GM21360 (cell line): ENCODE data around the gene NACC2.

Source experiments
- ATAC-seq: cut with Tn5 transposase; IDR thresholded peaks from one replicate; pipeline ENCODE4 v1.9.1; 2021; ENCODE audit warnings: mild to moderate bottlenecking, moderate library complexity; ENCODE audit not compliant: unreplicated experiment

Gene NACC2

GRCh38 chr9:135985889-135986288 is 109.2 kb downstream of the NACC2 start:
- ATAC-seq: no peak

- no peak for ATAC-seq
Observed at GRCh38 chr9:135985459-135985774, 109.7 kb downstream of the NACC2 start.

DNA sequence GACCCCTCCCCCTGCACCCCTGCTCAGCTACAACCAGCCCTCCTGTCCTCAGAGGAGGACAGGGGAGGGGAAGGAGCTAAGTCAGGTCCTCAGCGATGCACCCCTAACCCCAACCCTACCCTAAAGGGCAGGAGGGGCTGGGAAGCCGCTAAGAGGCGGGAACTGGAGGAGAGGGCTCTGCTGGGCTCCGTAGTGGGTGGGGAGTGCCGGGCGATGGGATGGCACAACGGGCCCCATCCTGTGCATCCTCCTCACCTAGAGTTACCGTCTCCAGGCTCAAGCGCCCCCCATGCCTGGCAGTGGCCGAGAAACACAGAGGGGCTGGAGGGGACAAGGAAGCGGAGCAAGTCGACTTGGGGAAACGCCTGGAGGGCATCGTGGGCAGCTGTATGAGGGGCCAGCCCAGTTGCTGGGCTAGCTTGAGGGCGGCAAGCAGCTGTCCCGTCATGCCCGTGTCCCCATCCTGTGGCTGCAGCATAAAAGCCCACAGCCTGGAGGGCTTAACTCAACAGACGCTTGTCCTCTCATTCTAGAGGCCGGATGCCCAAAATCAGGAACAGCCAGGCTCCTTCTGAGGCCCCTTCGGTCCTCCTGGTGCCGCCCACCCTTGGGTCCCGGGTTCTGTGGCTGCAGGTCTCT is 110.9 kb downstream of the NACC2 start:
- ATAC-seq: no peak

- no peak for ATAC-seq
Observed at GRCh38 chr9:135983208-135984071, 111.6 kb downstream of the NACC2 start.

DNA sequence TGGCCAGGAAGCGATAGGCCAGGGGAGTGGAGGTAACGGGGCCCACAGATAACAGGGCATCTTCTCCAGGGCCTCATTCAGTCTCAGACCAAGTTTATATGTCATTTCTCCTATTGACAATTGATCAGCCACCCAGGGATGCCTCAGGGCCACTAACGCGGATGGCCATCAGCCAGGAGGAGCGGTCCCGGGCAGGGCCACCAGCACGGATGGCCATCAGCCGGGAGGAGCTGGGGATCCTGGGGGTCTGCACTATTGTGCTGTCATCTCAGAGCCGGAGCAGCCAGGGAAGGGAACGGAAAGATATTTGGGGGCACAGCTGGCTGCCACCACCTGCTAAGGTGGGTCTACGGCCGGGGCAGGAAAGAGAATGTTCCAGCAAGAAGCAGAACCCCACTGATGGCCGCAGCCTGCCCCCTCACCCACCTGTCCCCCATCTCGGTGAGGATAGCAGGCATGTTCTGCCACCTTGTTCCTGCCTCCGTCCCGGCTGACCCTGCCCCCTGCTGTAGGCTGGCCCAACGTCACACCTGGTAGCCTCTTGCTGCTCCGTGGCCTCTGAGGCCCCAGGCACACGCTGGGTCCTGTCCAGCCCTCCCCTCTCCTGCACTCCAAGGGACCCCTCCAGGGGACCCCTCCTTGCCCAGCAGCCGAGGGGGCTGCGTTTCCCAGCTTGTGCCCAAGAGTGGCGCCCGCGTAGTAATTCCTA is 112.4 kb downstream of the NACC2 start:
- no peak for ATAC-seq

DNA sequence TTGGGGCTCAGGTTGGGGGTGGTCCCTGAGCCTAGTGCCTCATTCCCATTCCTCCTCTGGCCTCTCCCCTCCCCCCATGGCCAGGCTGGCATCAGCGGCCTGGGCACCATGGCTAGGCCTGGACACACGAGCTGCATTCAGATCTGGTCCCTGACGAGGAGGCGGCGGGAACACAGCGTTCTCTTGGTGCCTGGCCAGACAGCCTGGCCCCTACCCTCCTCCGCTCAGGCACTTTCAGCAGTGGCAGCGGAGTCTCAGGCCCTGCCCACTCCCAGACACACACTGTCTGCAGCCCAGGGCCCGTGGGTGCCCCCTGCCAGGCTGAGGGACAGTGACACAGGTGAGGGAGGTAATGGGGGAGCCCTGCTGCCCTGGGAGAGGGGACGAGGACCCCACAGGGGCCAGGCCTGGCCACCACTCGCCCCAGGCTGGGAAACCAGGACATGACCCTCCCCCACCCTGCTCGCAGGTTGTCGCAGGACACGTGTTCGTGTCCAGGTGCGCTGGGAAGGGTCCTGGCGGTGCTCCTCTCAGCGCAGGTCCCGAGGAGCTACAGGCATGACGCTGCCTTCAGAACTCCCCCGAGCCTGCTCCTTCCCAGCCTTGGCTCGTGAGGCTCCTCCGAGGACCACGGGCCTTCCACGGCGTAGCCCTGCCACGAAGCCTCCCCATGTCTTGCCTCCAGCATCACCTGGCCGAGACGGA is 114.0 kb downstream of the NACC2 start:
- ATAC-seq: no peak

GRCh38 chr9:135979547-135980166 is 115.4 kb downstream of the NACC2 start:
- ATAC-seq: no peak

DNA sequence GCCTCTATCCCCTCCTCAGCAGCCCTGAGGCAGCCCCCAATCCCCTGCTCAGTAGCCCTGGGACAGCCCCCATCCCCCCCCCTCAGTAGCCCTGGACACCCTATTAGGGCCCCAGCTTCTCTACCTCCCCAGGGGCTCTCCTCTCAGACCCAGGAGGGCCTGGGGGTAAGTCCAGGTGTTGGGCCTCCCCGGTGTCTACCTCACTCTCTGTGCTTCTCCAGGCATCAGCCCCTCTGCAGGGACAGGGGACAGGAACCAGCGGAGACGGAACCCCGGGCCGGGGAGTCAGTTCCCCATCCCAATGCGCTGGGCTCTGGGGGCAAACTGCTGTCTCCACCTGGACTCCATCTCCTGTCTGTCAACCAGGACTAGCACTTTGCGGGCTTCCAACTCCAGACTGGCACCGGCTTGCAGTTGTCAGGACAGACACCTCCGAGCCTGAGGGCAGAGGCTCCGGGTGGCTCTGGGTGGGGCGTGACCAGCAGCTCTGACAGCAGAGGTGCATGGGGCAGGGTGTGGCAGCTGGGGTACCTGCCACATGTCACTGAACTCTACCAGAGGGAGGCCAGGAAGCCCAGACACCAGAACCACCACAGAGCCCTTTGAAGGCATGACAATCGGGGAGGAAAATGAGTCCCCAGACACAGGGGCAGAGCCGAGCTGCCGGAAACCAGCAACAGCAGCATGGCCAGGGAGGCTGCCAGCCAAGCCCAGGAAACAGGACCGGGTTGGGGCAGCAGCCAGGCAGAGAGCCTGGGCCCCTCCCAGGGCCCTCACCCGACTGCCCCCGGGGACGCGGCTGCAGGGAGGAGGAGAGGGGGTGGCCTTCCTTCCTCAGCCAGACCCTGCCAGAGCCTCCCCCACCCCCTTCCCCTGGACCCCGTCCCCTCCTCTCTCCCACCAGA is 116.2 kb downstream of the NACC2 start:
- no peak for ATAC-seq

- ATAC-seq: no peak
Observed at GRCh38 chr9:135976944-135977343, 118.1 kb downstream of the NACC2 start.

DNA sequence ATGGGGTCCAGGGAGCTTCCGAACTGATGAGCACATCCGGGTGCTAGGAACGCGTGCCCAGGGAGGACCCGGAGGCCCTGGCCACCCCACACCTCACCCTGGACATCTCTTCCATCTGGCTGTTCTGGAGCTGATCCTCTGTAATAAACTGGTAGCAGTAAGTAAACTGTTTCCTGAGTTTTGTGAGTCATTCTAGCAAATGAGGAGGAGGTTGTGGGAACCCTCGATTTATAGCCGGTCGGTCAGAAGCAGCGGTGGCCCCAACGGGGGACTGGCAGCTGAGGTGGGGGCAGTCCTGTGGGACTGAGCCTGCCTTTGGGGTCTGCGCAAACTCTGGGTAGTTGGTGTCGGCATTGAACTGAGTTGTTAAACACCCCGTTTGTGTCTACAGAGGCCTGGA is 118.6 kb downstream of the NACC2 start:
- ATAC-seq: no peak

GRCh38 chr9:135975834-135976233 is 119.3 kb downstream of the NACC2 start:
- no peak for ATAC-seq

DNA sequence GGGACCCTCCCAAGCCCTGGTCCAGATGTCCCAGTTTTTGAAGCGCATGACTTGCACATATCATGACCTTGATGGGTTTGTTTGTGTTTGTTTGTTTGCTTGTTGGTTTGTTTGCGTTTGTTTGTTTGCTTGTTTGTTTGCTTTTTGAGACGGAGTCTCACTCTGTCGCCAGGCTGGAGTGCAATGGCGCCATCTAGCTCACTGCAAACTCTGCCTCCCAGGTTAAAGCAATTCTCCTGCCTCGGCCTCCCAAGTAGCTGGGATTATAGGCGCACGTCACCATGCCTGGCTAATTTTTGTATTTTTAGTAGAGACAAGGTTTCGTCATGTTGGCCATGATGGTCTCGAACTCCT is 120.9 kb downstream of the NACC2 start:
- ATAC-seq: no peak

DNA sequence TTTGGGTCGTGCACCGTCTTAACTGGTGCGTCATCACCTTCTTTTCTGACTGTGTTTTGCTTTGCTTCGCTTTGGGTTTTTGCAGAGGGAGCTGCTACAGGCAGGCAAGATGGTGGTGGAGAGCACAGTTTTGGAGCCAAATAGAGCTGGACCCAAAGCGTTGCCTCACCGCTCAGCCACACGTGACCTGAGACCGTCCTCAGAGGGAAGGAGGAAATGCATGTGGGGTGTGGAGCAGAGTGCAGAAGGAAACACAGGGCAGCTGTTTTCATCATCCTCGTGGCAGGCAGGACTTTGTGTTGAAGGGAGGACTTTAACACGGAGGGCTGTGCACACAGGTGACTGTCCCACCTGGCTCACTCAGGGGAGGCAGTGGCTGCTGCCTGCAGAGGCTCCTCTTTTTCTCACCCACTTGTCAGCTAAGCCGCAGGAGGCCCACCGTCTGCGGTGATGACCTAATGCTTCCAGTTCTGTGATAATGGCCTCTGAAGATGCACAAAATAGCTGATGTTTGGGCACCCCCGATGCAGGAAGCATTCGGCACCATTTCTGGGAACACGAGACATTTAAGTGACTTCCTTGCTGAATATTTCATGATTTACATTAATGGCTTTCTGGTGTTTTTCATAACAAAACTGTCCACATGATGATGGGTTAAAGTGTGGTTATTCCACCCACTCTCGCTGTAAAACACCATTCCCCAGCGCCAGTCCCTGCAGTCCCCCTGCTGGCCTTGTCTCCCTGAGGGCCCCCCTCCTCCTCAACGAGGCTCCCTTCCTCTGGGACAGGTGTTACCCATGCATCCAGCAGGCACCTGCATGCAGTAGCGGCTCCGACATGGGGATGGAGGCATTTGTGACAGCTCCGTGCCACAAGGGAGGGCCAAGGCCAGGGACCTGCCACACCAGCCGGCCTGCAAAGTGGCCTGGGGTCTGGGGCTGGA is 121.5 kb downstream of the NACC2 start:
- ATAC-seq: no peak

GRCh38 chr9:135971892-135972291 is 123.2 kb downstream of the NACC2 start:
- no peak for ATAC-seq

DNA sequence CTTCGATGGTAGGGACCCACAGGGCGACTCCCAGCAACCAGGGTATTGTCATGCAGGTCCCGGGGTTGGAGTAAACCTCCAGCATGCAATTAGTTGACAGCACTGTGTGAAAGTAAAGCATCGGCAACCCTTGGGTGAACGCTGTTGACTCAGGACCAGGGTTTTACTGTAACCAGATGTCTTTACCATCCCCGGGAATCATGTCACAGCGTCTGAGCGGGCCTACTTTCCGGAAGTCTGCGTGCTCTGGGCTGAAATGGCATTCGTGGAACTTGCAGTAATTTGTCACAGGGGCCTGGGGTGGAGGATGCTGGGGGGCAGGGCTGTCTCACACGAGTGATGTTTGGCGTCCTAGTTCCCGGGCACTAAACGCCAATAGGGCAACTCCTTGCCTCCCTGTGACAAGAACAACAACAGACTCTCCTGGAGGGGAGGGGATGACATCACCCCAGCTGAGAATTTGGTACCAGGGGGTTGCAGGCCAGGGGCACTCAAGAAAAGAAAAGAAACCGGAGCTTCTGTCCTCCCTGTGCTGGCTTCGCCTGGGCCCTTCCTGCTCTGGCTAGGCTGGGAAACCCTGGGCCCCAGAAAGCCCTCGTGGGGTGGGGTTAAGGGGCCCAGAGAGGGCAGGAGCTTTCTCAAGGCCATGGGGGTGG is 123.8 kb downstream of the NACC2 start:
- ATAC-seq: no peak

GRCh38 chr9:135970128-135970815 is 124.8 kb downstream of the NACC2 start:
- ATAC-seq: no peak

DNA sequence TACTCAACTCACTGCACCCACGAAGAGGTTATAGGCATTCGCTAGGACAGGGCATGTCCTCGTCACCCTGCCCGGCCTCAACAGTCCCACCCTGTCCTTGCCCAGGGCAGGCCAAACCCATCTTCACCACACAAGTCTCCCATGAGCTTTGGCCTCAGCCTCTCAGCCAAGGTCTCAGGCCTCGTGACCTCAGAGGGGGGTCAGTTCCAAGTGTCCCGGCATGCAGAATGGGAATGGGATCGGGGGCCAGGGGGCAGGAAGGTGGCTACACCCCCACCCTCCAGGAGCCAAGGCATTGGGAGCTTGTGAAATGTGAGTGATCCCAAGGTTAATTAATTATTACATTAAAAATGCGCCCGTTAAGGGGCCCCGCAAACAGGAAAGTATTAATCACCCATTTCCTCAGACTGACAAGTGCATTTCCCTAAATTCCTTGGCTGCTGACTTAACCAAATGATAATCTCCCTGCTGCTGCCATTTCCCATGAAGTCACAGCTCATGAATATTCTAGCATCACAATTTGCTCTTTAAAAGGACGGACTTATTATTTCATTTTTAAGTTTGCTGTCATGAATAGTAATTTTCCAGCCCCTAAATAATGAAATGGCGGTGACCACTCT is 125.9 kb downstream of the NACC2 start:
- ATAC-seq: no peak
